Lung (tissue), 12 donors: ENCODE data around the gene VSTM5. TPM values are rescaled to one million over a fixed set of nuclear protein-coding genes. Genes with fewer than 3 reads are reported as not detected.

ENCODE experiments used
- ATAC-seq: fragments of 200-7000 bp; cut with Tn5 transposase; one replicate; pipeline ENCODE4 v1.9.1; 2020; ENCODE audit warnings: moderate number of reproducible peaks; ENCODE audit not compliant: insufficient read depth, low FRiP score
- DNase-seq, 3 donors: peaks; one replicate each; pipeline ENCODE4 v3.0.0-alpha.2; 2013 to 2017
- H3K27ac ChIP-seq, 2 donors: one replicate each; pipeline ENCODE4 v1.5.1; 2013; ENCODE audit warnings: mild to moderate bottlenecking in 2 of 2, moderate library complexity in 2 of 2, control low read depth in 1 of 2, inconsistent platforms in 1 of 2, low read depth in 1 of 2, low read length in 1 of 2
- H3K27me3 ChIP-seq, 3 donors: one replicate each; pipeline ENCODE4 v1.5.1; 2013; ENCODE audit warnings: low read length in 2 of 3; ENCODE audit not compliant: control insufficient read depth in 3 of 3, insufficient read depth in 3 of 3
- H3K36me3 ChIP-seq, 4 donors: one replicate each; pipeline ENCODE4 v1.5.1; 2013; ENCODE audit warnings: low read length in 4 of 4, mild to moderate bottlenecking in 1 of 4, moderate library complexity in 1 of 4; ENCODE audit not compliant: control insufficient read depth in 4 of 4, insufficient read depth in 4 of 4
- H3K4me1 ChIP-seq, 5 donors: one replicate each; pipeline ENCODE4 v1.5.1; 2013; ENCODE audit warnings: low read length in 5 of 5, mild to moderate bottlenecking in 2 of 5, moderate library complexity in 1 of 5; ENCODE audit not compliant: control insufficient read depth in 5 of 5, insufficient read depth in 5 of 5
- H3K4me3 ChIP-seq: one replicate; pipeline ENCODE4 v1.5.1; 2013; ENCODE audit warnings: mild to moderate bottlenecking, control low read depth, moderate library complexity
- H3K9ac ChIP-seq, 2 donors: one replicate each; pipeline ENCODE4 v1.5.1; 2013; ENCODE audit warnings: low read length in 2 of 2, control low read depth in 1 of 2; ENCODE audit not compliant: insufficient read depth in 1 of 2
- H3K9me3 ChIP-seq, 4 donors: one replicate each; pipeline ENCODE4 v1.5.1; 2013; ENCODE audit warnings: low read length in 3 of 4, mild to moderate bottlenecking in 1 of 4, moderate library complexity in 1 of 4; ENCODE audit not compliant: control insufficient read depth in 4 of 4, insufficient read depth in 3 of 4
- CTCF ChIP-seq: IDR thresholded peaks from 2 replicates; pipeline ENCODE4 v1.5.1; 2012; ENCODE audit warnings: mild to moderate bottlenecking; ENCODE audit errors: control extremely low read depth, extremely low read depth
- WGBS, 2 donors: extraction: QIAGEN DNeasy Blood & Tissue Kit; methylation state at CpG; one replicate each; pipeline ENCODE4 v1.1.7; 2013; 5-methylcytosine and 5-hydroxymethylcytosine counted together
- polyA plus RNA-seq, 2 donors: library from polyadenylated mRNA; stranded (reverse); fragments of 200-250 nt; gene quantifications; one replicate each; pipeline ENCODE4 v1.2.1, GENCODE V29; 2013
- total RNA-seq, 2 donors: library from RNA; depleted of rRNA in 1 of 2; stranded (reverse); fragments of >200 nt in 1 of 2; gene quantifications; one replicate each; pipeline ENCODE4 v1.2.1, GENCODE V29; 2014 to 2021
- donor health status: control.
- donor health status: control.
- donor health status: Bipolar disorder and iron deficiency.
- donor health status: healthy.
- donor health status: DM: yes; HTN: yes; CAD: no.

VSTM5 gene
- total and polyA plus RNA-seq, 4 donors, result 0.08 to 0.58 (median 0.25) TPM

- no peak for TF ChIP-seq CTCF
- Histone ChIP-seq H3K27me3 (no peaks in the 10 kb centered on the region), H3K4me3 (no peak overlapping the region), H3K9me3 (no peaks in the 10 kb centered on the region), H3K36me3 (no peaks in the 10 kb centered on the region), H3K27ac (no peak overlapping the region), H3K4me1 (no peaks in the 10 kb centered on the region), H3K9ac (no peak overlapping the region)
- ATAC-seq (no peak), DNase-seq (no peak)
- 68 to 83% methylated on average over 6 of the region's 6 CpGs for WGBS, 2 donors
Observed at GRCh38 chr11:93842461-93842860, 8.0 kb downstream of the VSTM5 start.

- Histone ChIP-seq H3K36me3 (no peaks in the 10 kb centered on the region), H3K9ac (no peak overlapping the region), H3K27me3 (no peaks in the 10 kb centered on the region), H3K4me1 (no peaks in the 10 kb centered on the region), H3K9me3 (no peaks in the 10 kb centered on the region), H3K4me3 (no peak overlapping the region), H3K27ac (no peak overlapping the region)
- no peak for TF ChIP-seq CTCF
- no peak for ATAC-seq
- DNase-seq, result no peak
- WGBS, 2 donors, result 87 to 88% methylated on average over 4 of the region's 4 CpGs
Observed at GRCh38 chr11:93842034-93842433, 8.4 kb downstream of the VSTM5 start.

- Histone ChIP-seq H3K9me3 (no peaks in the 10 kb centered on the region), H3K36me3 (no peaks in the 10 kb centered on the region), H3K27me3 (no peaks in the 10 kb centered on the region), H3K4me1 (no peaks in the 10 kb centered on the region), H3K4me3 (no peak overlapping the region), H3K9ac (no peak overlapping the region), H3K27ac (no peak overlapping the region)
- WGBS, 2 donors, result 83 to 87% methylated on average over 2 of the region's 2 CpGs
- TF ChIP-seq CTCF, result no peak
- DNase-seq, result no peak
- ATAC-seq, result no peak
Observed at GRCh38 chr11:93841446-93841845, 9.0 kb downstream of the VSTM5 start.

DNA sequence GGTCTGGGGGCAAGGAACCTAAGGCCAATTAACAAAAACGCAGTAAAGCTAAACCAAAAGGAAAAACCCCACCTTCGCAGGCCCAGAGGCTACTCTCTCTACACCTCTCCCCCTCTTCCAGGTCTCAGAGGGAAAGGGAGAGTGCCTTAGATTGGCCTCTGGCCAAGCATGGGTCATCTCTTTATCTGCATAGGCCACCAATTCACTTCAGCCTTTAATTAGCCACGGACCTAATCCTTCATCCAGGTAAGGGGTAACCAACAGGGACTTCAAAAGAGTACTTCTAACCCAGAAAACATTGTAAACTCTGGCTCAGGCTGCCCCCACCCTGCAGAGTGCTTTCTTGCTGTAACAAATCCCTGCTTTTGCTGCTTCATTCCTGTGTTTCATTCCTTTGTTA, 9.4 kb downstream of the VSTM5 start:
- no peak for DNase-seq
- H3K27me3 ChIP-seq, result no peaks in the 10 kb centered on the region
- no peaks in the 10 kb centered on the region for H3K9me3 ChIP-seq
- no peak overlapping the region for H3K27ac ChIP-seq
- H3K4me1 ChIP-seq, result no peaks in the 10 kb centered on the region
- no peak for ATAC-seq
- no peak overlapping the region for H3K4me3 ChIP-seq
- 64 to 69% methylated on average over 3 of the region's 3 CpGs for WGBS, 2 donors
- H3K9ac ChIP-seq, result no peak overlapping the region
- no peaks in the 10 kb centered on the region for H3K36me3 ChIP-seq
- no peak for TF ChIP-seq CTCF
